PC-9 (cell line): ENCODE results near the gene BCAS3. TPM values are rescaled to one million over a fixed set of nuclear protein-coding genes. Genes with fewer than 3 reads are reported as not detected.

Experiments
- BruUV-seq: library from RNA; stranded (reverse); fragments of 400-500 nt; replicated peaks from 2 replicates; lab custom pipeline; 2021; lab: Mats Ljungman, UMichigan
- CTCF ChIA-PET: fragments of 300-600 bp; sonication (Branson Sonifier 250); formaldehyde crosslinking; loops from one replicate; lab custom pipeline; 2022; ENCODE audit warnings: antibody characterized with exemption; lab: Charles Lee
- POLR2A ChIA-PET: fragments of 300-600 bp; sonication (Branson Sonifier 250); formaldehyde crosslinking; loops from one replicate; lab custom pipeline; 2022; ENCODE audit warnings: antibody characterized with exemption; ENCODE audit not compliant: unreplicated experiment; lab: Charles Lee
- DNase-seq, 2 experiments: peaks; one replicate each; pipeline versions ENCODE4 v3.0.0 to v3.0.0-alpha.2; 2015 to 2022; ENCODE audit warnings: mixed read lengths in 1 of 2
- H2AFZ ChIP-seq: fragments of 200-600 bp; sonication (generic); 2 replicates; pipeline ENCODE4 v1.8.1; 2017; ENCODE audit warnings: antibody characterized with exemption
- H3F3A ChIP-seq: fragments of 200-600 bp; sonication (generic); 2 replicates; pipeline ENCODE4 v1.8.1; 2017; ENCODE audit warnings: antibody characterized with exemption, mild to moderate bottlenecking, low read depth; ENCODE audit not compliant: insufficient read depth
- H3K27ac ChIP-seq: fragments of 200-600 bp; sonication (generic); 2 replicates; pipeline ENCODE4 v1.6.1; 2016; ENCODE audit warnings: mixed run types
- H3K27me3 ChIP-seq: fragments of 200-600 bp; sonication (generic); 2 replicates; pipeline ENCODE4 v1.6.1; 2016; ENCODE audit warnings: low read depth, mixed run types; ENCODE audit not compliant: insufficient read depth
- H3K36me3 ChIP-seq: fragments of 200-600 bp; sonication (generic); 2 replicates; pipeline ENCODE4 v1.6.1; 2016; ENCODE audit warnings: low read depth, mixed run types
- H3K4me1 ChIP-seq: fragments of 200-600 bp; sonication (generic); replicated peaks from 2 replicates; pipeline ENCODE4 v1.6.1; 2016; ENCODE audit warnings: mixed run types; ENCODE audit not compliant: insufficient read depth
- H3K4me2 ChIP-seq: fragments of 200-600 bp; sonication (generic); 2 replicates; pipeline ENCODE4 v1.6.1; 2017; ENCODE audit warnings: mixed run types
- H3K4me3 ChIP-seq: fragments of 200-600 bp; sonication (generic); 2 replicates; pipeline ENCODE4 v1.6.1; 2016; ENCODE audit warnings: mixed run types
- H3K79me2 ChIP-seq: fragments of 200-600 bp; sonication (generic); 2 replicates; pipeline ENCODE4 v1.6.1; 2017; ENCODE audit warnings: low read depth, mixed run types
- H3K9me2 ChIP-seq: fragments of 200-600 bp; sonication (generic); 2 replicates; pipeline ENCODE4 v1.8.1; 2017; ENCODE audit warnings: mild to moderate bottlenecking; ENCODE audit not compliant: insufficient read depth
- H3K9me3 ChIP-seq: fragments of 200-600 bp; sonication (generic); 2 replicates; pipeline ENCODE4 v1.8.1; 2016; ENCODE audit warnings: low read depth; ENCODE audit not compliant: insufficient read depth
- H4K20me1 ChIP-seq: fragments of 200-600 bp; sonication (generic); 2 replicates; pipeline ENCODE4 v1.8.1; 2017; ENCODE audit not compliant: insufficient read depth
- CTCF ChIP-seq: fragments of 200-600 bp; sonication (generic); conservative IDR thresholded peaks from 2 replicates; pipeline ENCODE4 v1.6.1; 2017; ENCODE audit warnings: mixed run types, antibody characterized with exemption, mild to moderate bottlenecking, moderate library complexity
- EZH2 ChIP-seq: fragments of 200-600 bp; sonication (generic); IDR thresholded peaks from 2 replicates; pipeline ENCODE4 v1.8.0; 2017; ENCODE audit warnings: antibody characterized with exemption, low read depth
- intact Hi-C: fragments of 100-400 bp; cut with micrococcal nuclease; formaldehyde crosslinking; loops from one replicate; pipeline ENCODE4 v1.10.0; 2022; ENCODE audit not compliant: unreplicated experiment
- total RNA-seq: library from RNA; stranded (reverse); gene quantifications from 2 replicates; pipeline ENCODE4 v1.2.3, GENCODE V29; 2021

Gene BCAS3
- total RNA-seq, 1 experiment from 2014 or later = 26.0 TPM

- Histone ChIP-seq H3K27ac (no peak overlapping the region), H3F3A (0 out of 2 replicates have a peak, but pooled peaks cover 4% of the 10 kb centered on the region), H3K4me1 (no peaks in the 10 kb centered on the region), H4K20me1 (no peaks in the 10 kb centered on the region), H3K4me3 (no peak overlapping the region), H2AFZ (no peak overlapping the region), H3K27me3 (no peaks in the 10 kb centered on the region), H3K79me2 (no peaks in the 10 kb centered on the region), H3K9me2 (no peaks in the 10 kb centered on the region), H3K9me3 (no peaks in the 10 kb centered on the region), H3K4me2 (no peak overlapping the region), H3K36me3 (no peaks in the 10 kb centered on the region)
- ChIA-PET CTCF (no interaction called here), POLR2A (no interaction called here)
- TF ChIP-seq CTCF (no peak), EZH2 (no peak)
- no TSS peak for BruUV-seq
- DNase-seq = no peak
- intact Hi-C loops = no loop called here
Observed at GRCh38 chr17:60904582-60904981, 226.9 kb downstream of the BCAS3 start.

- Histone ChIP-seq H3K27me3 (no peaks in the 10 kb centered on the region), H2AFZ (no peak overlapping the region), H3K36me3 (no peaks in the 10 kb centered on the region), H3K4me2 (no peak overlapping the region), H3K79me2 (no peaks in the 10 kb centered on the region), H3K27ac (no peak overlapping the region), H4K20me1 (no peaks in the 10 kb centered on the region), H3K4me1 (no peaks in the 10 kb centered on the region), H3F3A (0 out of 2 replicates have a peak, but pooled peaks cover 4% of the 10 kb centered on the region), H3K9me2 (no peaks in the 10 kb centered on the region), H3K9me3 (no peaks in the 10 kb centered on the region), H3K4me3 (no peak overlapping the region)
- TF ChIP-seq CTCF (no peak), EZH2 (no peak)
- POLR2A ChIA-PET = no interaction called here
- DNase-seq = no peak
- BruUV-seq = no TSS peak
- intact Hi-C loops = no loop called here
- CTCF ChIA-PET = no interaction called here
Observed at GRCh38 chr17:60905709-60906108, 228.1 kb downstream of the BCAS3 start.

GRCh38 chr17:60908324-60908723 is 230.7 kb downstream of the BCAS3 start:
- Histone ChIP-seq H3K9me3 (no peaks in the 10 kb centered on the region), H3K36me3 (no peaks in the 10 kb centered on the region), H3K9me2 (no peaks in the 10 kb centered on the region), H3K4me3 (no peak overlapping the region), H3K4me2 (no peak overlapping the region), H4K20me1 (no peaks in the 10 kb centered on the region), H2AFZ (no peak overlapping the region), H3F3A (no peaks in the 10 kb centered on the region), H3K27me3 (no peaks in the 10 kb centered on the region), H3K27ac (no peak overlapping the region), H3K4me1 (no peaks in the 10 kb centered on the region), H3K79me2 (no peaks in the 10 kb centered on the region)
- no peak for DNase-seq
- POLR2A ChIA-PET = no interaction called here
- no TSS peak for BruUV-seq
- intact Hi-C loops = no loop called here
- TF ChIP-seq EZH2 (no peak), CTCF (no peak)
- CTCF ChIA-PET = no interaction called here
